Right lobe of liver (tissue), 6 donors: ENCODE data around the gene TFPT. TPM values are rescaled to one million over a fixed set of nuclear protein-coding genes. Genes with fewer than 3 reads are reported as not detected.
A peak's percentile ranks its signal among the peaks of the same experiment; 100 is the strongest.

Experiments
- ATAC-seq, 4 donors: fragments of 200-7000 bp; cut with Tn5 transposase; one replicate each; pipeline ENCODE4 v1.9.1; 2020; ENCODE audit warnings: mild to moderate bottlenecking in 4 of 4, moderate library complexity in 4 of 4
- DNase-seq, 3 donors: peaks; one replicate each; pipeline ENCODE4 v3.0.0-alpha.2; 2020
- H3K27ac ChIP-seq, 3 donors: fragments of 200-600 bp; one replicate each; pipeline ENCODE4 v1.8.0; 2022
- H3K27me3 ChIP-seq, 2 donors: fragments of 200-600 bp; one replicate each; pipeline ENCODE4 v1.8.0; 2022
- H3K36me3 ChIP-seq, 4 donors: fragments of 200-600 bp; sonication (generic) in 1 of 4; one replicate each; pipeline versions ENCODE4 v1.5.1 to v1.8.0; 2017 to 2022; ENCODE audit warnings: control low read depth in 1 of 4
- H3K4me1 ChIP-seq, 4 donors: fragments of 200-600 bp; sonication (generic) in 1 of 4; one replicate each; pipeline versions ENCODE4 v1.5.1 to v1.8.0; 2017 to 2022; ENCODE audit warnings: control low read depth in 1 of 4
- H3K4me3 ChIP-seq, 3 donors: fragments of 200-600 bp; one replicate each; pipeline ENCODE4 v1.8.0; 2022
- H3K9me3 ChIP-seq, 4 donors: fragments of 200-600 bp; sonication (generic) in 1 of 4; one replicate each; pipeline versions ENCODE4 v1.5.1 to v1.8.0; 2017 to 2022; ENCODE audit warnings: control low read depth in 1 of 4
- POLR2A ChIP-seq: fragments of 450-650 bp; IDR thresholded peaks from one replicate; pipeline ENCODE4 v1.6.1; 2017; ENCODE audit warnings: antibody characterized with exemption, mild to moderate bottlenecking
- WGBS: methylation state at CpG from one replicate; pipeline ENCODE4 v1.1.6; 2018; ENCODE audit warnings: low coverage, low lambda C conversion rate; ENCODE audit not compliant: insufficient coverage; ENCODE audit errors: missing lambda C conversion rate; 5-methylcytosine and 5-hydroxymethylcytosine counted together
- intact Hi-C, 2 donors: fragments of 100-400 bp; cut with DNase I; formaldehyde crosslinking; loops; one replicate each; pipeline versions ENCODE4 v1.11.2 to v1.14.1; 2022
- total RNA-seq, 6 experiments: library from RNA; depleted of rRNA in 2 of 6; stranded (reverse); fragments of >200 nt in 2 of 6; fragmentation: NEBNext Ultra II Directional in 3 of 6; extraction: Animal tissue kit (Norgen Biotek cat#: 25700) in 3 of 6; gene quantifications; one replicate each; pipeline versions ENCODE4 v1.1.0 to v1.2.4, GENCODE V29; 2016 to 2023
- TF ChIP-seq, protein P1 (sequence below), 4 donors: fragments of 200-600 bp in 3 of 4; fragments of 450-650 bp in 1 of 4; IDR thresholded peaks; one replicate each; pipeline versions ENCODE4 v1.5.1 to v1.8.0; 2016 to 2022; ENCODE audit warnings: antibody characterized with exemption in 4 of 4, mild to moderate bottlenecking in 2 of 4
- donor health status: DM: no; HTN: yes; CAD: no.
- donor health status: DM: no; HTN: no; CAD: no.
- donor health status: DM: no; HTN: no; CAD: no.
- donor health status: DM: no; HTN: yes; CAD: no.
- donor health status: DM: no; HTN: yes; CAD: no.

TFPT gene
- total RNA-seq, 6 experiments from 2014 or later = 3.5 to 8.2 (median 5.7) TPM

DNA sequence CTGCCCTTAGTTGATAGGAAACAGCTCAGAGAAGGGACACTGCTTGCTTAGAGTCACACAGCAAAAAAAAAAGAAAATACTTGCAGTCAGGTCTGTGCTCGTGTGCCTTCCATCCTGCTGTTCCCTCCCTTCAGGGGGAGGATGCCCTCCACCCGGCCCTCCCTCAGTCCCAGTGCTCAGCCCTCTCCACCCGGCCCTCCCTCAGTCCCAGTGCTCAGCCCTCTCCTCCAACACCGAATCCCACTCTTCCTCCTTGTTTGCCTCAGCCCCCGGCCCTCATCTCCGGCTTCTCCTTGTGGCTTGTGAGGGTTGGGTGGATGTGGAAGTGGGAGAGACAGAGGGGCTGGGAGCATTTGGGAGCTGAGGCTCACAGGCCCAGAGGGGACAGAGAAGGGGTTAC is 5.8 kb downstream of the TFPT start:
- intact Hi-C loops = no loop called here
- H3K27me3 ChIP-seq = no peaks in the 10 kb centered on the region
- H3K27ac ChIP-seq = no peak overlapping the region
- DNase-seq = no peak
- ATAC-seq = peak in 3 of 4 donors; percentile 22 to 56 (median 48)
- H3K36me3 ChIP-seq = peaks cover 0 to 44% (median 14%) of the 10 kb centered on the region in 4 donors
- TF ChIP-seq POLR2A = no peak
- TF ChIP-seq, protein P1, sequence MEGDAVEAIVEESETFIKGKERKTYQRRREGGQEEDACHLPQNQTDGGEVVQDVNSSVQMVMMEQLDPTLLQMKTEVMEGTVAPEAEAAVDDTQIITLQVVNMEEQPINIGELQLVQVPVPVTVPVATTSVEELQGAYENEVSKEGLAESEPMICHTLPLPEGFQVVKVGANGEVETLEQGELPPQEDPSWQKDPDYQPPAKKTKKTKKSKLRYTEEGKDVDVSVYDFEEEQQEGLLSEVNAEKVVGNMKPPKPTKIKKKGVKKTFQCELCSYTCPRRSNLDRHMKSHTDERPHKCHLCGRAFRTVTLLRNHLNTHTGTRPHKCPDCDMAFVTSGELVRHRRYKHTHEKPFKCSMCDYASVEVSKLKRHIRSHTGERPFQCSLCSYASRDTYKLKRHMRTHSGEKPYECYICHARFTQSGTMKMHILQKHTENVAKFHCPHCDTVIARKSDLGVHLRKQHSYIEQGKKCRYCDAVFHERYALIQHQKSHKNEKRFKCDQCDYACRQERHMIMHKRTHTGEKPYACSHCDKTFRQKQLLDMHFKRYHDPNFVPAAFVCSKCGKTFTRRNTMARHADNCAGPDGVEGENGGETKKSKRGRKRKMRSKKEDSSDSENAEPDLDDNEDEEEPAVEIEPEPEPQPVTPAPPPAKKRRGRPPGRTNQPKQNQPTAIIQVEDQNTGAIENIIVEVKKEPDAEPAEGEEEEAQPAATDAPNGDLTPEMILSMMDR (IDR thresholded peaks at IDR 0.05) = no peak
- WGBS = 80% methylated on average over 6 of the region's 6 CpGs
- H3K9me3 ChIP-seq = no peaks in the 10 kb centered on the region
- H3K4me1 ChIP-seq = peaks cover 0 to 6% (median 0%) of the 10 kb centered on the region in 4 donors
- H3K4me3 ChIP-seq = no peak overlapping the region

DNA sequence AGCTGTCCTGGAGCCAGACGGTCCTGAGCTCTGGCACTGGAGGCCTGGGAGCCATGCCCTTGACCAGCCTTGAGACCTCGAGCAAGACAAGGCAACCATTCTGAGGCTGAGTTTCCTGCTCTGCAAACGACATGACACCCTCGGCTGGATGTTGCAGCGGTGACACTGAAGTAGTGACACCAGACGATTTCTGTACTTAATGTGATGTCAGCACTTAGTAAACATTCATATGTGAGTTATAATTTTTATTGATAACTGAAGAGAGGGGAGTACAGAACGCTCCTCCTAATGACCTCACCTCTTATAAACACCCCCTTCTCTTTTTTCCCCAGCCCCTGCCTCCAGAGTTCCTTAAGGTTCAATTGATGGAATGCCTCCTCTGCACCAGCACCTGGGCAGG is 7.0 kb downstream of the TFPT start:
- no peak overlapping the region for H3K4me3 ChIP-seq
- H3K9me3 ChIP-seq = no peaks in the 10 kb centered on the region
- H3K27ac ChIP-seq = no peak overlapping the region
- no peaks in the 10 kb centered on the region for H3K27me3 ChIP-seq
- no peak for ATAC-seq
- H3K36me3 ChIP-seq = peaks cover 0 to 44% (median 14%) of the 10 kb centered on the region in 4 donors
- DNase-seq = peak in 1 of 3 donors; percentile 7
- TF ChIP-seq, protein P1 (IDR thresholded peaks at IDR 0.05) = no peak
- no peak for TF ChIP-seq POLR2A
- WGBS = 74% methylated on average over 6 of the region's 7 CpGs
- H3K4me1 ChIP-seq = peaks cover 0 to 4% (median 0%) of the 10 kb centered on the region in 4 donors
- intact Hi-C loops = no loop called here

DNA sequence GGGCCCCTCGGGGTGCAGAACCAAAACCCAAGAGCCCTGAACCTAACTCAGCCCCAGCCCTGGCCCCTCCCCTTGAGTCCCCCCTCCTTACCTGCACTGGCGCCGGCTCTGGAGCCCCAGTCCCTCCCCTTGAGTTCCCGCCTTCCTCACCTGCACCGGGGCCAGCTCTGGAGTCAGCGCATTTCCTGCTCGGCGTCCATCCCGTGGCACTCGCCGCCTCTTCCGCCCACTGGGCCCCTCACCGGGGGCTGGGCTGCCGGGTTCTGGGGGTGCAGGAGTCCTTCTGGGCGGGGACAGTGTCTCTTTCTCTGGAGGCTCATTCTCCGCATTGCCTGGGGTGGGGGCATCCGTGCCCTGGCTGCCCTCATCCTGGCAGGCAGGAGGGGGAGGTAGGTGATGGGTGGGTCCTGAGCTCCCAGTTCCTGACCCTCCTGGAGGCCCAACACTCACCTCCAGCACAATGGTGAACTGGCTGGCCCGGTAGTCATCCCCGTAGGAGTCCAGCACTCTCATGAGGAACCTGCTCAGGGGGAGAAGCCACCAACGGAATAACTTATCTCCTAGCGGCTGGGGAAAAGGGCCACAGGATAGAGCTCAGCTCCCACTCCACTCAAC is 7.5 kb downstream of the TFPT start:
- peaks cover 0 to 6% (median 0%) of the 10 kb centered on the region in 4 donors for H3K4me1 ChIP-seq
- no peak overlapping the region for H3K27ac ChIP-seq
- H3K27me3 ChIP-seq = no peaks in the 10 kb centered on the region
- ATAC-seq (no peak), DNase-seq (no peak)
- no peak overlapping the region for H3K4me3 ChIP-seq
- peaks cover 0 to 44% (median 14%) of the 10 kb centered on the region in 4 donors for H3K36me3 ChIP-seq
- intact Hi-C loops = no loop called here
- 84% methylated on average over 11 of the region's 21 CpGs for WGBS
- TF ChIP-seq POLR2A = no peak
- TF ChIP-seq, protein P1 (IDR thresholded peaks at IDR 0.05) = no peak
- no peaks in the 10 kb centered on the region for H3K9me3 ChIP-seq

DNA sequence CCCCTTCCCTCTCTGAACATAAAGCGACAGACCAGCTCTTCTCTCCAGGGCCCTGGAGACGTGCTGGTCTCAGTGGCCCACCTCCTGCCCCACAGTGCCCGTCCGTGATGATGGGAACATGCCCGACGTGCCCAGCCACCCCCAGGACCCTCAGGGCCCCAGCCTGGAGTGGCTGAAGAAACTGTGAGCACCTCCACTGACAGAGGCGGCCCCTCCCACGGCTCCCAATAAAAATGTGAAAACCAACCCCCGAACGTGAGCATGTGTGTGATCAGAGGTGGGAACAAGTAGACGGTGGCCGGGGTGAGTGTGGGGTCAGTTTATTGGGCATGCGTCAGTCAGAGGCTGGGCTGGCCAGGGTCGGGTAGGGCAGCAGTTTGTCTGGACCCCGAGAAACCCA is 8.7 kb downstream of the TFPT start:
- Histone ChIP-seq H3K36me3 (peaks cover 0 to 44% (median 14%) of the 10 kb centered on the region in 4 donors), H3K4me1 (peaks cover 0 to 6% (median 0%) of the 10 kb centered on the region in 4 donors), H3K9me3 (no peaks in the 10 kb centered on the region), H3K4me3 (no peak overlapping the region), H3K27me3 (no peaks in the 10 kb centered on the region), H3K27ac (no peak overlapping the region)
- 81% methylated on average over 10 of the region's 15 CpGs for WGBS
- TF ChIP-seq, protein P1 (IDR thresholded peaks at IDR 0.05) = no peak
- TF ChIP-seq POLR2A = no peak
- DNase-seq (no peak), ATAC-seq (no peak)
- intact Hi-C loops = no loop called here
